Endometrial microvascular endothelial cells (primary cell): ENCODE measurements around the gene MMD. TPM values are rescaled to one million over a fixed set of nuclear protein-coding genes. Genes with fewer than 3 reads are reported as not detected.

ENCODE experiments used
- total RNA-seq: library from RNA; depleted of rRNA; stranded (reverse); fragments of >200 nt; gene quantifications from one replicate; pipeline ENCODE4 v1.2.3, GENCODE V29; 2015; ENCODE audit errors: inconsistent ontology term

MMD gene
- total RNA-seq, 1 donor from 2014 or later, result 16.4 TPM

Other genes with a start within 250 kb of the MMD start
- gene HLF, start 156.9 kb downstream of the MMD start, total RNA-seq, result not detected
- not detected for gene SMIM36, start 89.6 kb upstream of the MMD start, total RNA-seq